T-helper 2 cell treated with Interferon-gamma antibody and Interleukin-4, amounts not matched to agents 5 μg/mL and 100 μg/mL, for 36 hours (primary cell): ENCODE data around the gene NFRKB.

Experiments
- DNase-seq: peaks from one replicate; pipeline ENCODE4 v3.0.0; 2021; ENCODE audit warnings: low spot score
- H3K27ac Mint-ChIP-seq: one replicate; pipeline ENCODE4 v1.8.0; 2021; ENCODE audit warnings: mild to moderate bottlenecking, mixed read lengths
- H3K27me3 Mint-ChIP-seq: one replicate; pipeline ENCODE4 v1.8.0; 2021; ENCODE audit warnings: low read depth, mixed read lengths
- H3K36me3 Mint-ChIP-seq: one replicate; pipeline ENCODE4 v1.8.0; 2021; ENCODE audit warnings: low read depth, mixed read lengths
- H3K4me1 Mint-ChIP-seq: one replicate; pipeline ENCODE4 v1.8.0; 2021; ENCODE audit warnings: low read depth, mixed read lengths
- H3K4me3 Mint-ChIP-seq: one replicate; pipeline ENCODE4 v1.8.0; 2022; ENCODE audit warnings: mild to moderate bottlenecking, moderate library complexity, mixed read lengths
- H3K9me3 Mint-ChIP-seq: one replicate; pipeline ENCODE4 v1.8.0; 2021; ENCODE audit warnings: mixed read lengths

The NFRKB gene

DNA sequence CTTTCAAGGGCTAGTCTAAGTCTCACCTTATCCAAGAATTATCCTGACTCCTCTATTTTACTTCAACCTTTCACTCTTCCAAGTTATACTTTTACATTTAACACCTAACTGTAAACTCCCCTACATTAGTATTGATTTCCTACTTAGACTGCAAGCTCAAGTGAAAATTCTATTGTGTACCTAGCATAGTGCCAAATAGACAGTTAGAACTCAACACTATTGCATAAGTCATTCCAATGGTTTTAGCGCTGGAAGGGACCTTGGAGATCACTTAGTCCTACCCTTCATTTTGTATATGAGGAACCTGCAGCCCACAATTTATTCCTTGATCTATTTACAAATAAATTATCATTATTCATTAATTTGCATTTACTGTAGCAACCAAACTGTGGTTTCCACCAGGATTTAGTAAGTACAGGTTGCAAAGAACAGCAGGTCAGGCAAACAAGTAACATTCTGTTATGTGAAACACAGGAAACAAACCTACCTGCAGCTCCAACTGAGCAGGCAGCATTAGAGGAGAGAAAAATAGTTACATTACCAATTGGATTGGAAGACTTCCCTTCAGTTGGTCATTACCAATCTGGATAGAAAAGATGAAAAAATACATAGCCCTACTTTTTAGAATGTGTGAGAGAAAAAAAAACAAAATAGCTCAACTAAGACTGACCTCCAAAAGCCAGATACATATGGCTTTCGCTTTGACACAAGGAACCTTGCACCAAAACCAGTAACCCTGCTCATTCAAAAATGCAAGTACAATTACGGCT is 33.7 kb upstream of the NFRKB start:
- H3K4me3 Mint-ChIP-seq, result no peak overlapping the region
- DNase-seq, result no peak
- H3K27me3 Mint-ChIP-seq, result no peaks in the 10 kb centered on the region
- peaks cover 4% of the 10 kb centered on the region for H3K36me3 Mint-ChIP-seq
- no peaks in the 10 kb centered on the region for H3K9me3 Mint-ChIP-seq
- no peak overlapping the region for H3K27ac Mint-ChIP-seq
- H3K4me1 Mint-ChIP-seq, result no peaks in the 10 kb centered on the region

DNA sequence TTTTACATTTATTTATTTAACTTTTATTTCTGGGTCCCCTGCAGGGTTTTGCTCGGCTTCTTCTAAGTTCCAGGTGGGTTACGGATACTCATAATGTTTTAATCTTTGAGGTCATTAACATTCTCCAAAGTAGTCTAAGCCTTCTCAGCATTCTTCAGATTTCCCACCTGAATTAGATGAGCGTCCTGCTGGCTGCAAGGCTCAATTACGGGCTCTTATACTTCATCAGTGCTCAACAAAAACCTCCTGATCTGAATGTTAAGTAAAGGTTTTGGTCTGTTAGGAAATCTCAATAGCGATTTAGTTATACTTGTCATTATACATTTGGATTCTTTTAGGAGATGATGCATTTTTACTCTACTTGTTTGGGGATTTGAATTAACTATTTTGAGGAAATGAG is 27.3 kb upstream of the NFRKB start:
- H3K4me3 Mint-ChIP-seq, result no peak overlapping the region
- H3K27ac Mint-ChIP-seq, result no peak overlapping the region
- peaks cover 7% of the 10 kb centered on the region for H3K36me3 Mint-ChIP-seq
- no peaks in the 10 kb centered on the region for H3K9me3 Mint-ChIP-seq
- H3K4me1 Mint-ChIP-seq, result peaks cover 7% of the 10 kb centered on the region
- H3K27me3 Mint-ChIP-seq, result no peaks in the 10 kb centered on the region
- DNase-seq, result no peak

DNA sequence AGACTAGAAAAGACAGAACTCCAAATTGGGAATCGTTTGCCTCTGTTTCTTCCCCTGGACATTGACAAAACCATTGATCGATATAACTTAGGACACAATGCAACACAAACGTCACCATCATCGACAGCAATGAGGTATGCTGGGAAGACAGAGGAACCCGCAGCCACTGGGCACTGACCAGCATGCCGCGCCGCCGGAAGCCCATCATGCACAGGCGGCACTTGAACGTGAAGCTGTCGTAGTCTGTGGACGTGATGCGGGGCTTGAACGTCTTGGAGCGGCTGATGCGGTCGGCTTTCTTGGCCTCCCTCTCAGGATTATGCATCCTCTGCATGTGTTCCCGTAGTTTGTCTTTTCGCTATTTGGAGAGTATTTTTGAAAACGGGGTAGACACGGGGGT is 23.0 kb upstream of the NFRKB start:
- Mint-ChIP-seq H3K27me3 (no peaks in the 10 kb centered on the region), H3K9me3 (no peaks in the 10 kb centered on the region), H3K27ac (no peak overlapping the region), H3K4me1 (peaks cover 6% of the 10 kb centered on the region), H3K4me3 (no peak overlapping the region), H3K36me3 (peaks cover 8% of the 10 kb centered on the region)
- no peak for DNase-seq

DNA sequence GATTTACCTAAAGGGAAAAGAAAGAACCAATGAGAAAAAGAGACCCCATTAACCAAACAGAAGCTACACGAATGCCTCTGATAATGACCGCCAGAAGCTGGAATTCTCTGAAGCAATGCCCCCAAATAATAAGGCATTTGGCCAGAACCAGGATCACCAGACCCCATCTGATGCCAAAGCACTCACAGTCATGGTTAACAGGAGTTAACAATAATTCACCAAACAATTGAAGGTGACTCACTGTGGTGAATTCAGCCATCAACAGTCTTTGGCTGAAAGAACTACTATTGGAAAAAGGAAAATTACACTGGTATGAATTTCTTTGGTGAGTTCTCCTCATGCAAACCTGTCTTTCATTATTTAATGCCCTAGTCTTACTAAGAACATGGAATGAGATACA is 21.9 kb upstream of the NFRKB start:
- no peak overlapping the region for H3K4me3 Mint-ChIP-seq
- peaks cover 11% of the 10 kb centered on the region for H3K36me3 Mint-ChIP-seq
- H3K27me3 Mint-ChIP-seq, result no peaks in the 10 kb centered on the region
- no peaks in the 10 kb centered on the region for H3K9me3 Mint-ChIP-seq
- no peak overlapping the region for H3K27ac Mint-ChIP-seq
- no peak for DNase-seq
- peaks cover 6% of the 10 kb centered on the region for H3K4me1 Mint-ChIP-seq

DNA sequence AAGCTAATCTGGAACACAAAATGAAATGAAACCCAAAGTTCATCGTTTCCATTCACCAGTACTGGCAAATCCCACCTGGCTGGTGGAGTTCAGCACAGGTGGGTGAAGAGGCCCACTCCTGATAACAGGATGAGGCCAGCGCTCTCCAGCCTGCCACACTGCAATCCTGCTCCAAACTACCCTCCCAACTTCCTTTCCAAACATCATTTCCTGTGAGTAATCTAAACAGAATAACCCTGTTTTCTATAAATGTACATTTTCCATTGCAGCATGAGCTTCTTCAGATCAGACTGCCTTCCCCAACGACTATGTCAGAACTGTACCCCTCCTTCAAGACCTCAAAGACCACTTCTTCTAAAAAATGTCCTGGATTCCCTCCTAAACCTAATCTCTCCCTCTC is 15.9 kb upstream of the NFRKB start:
- Mint-ChIP-seq H3K4me3 (no peak overlapping the region), H3K27ac (peak overlapping the region; percentile 56), H3K9me3 (no peaks in the 10 kb centered on the region), H3K36me3 (peaks cover 21% of the 10 kb centered on the region), H3K4me1 (peaks cover 5% of the 10 kb centered on the region), H3K27me3 (no peaks in the 10 kb centered on the region)
- DNase-seq, result no peak

DNA sequence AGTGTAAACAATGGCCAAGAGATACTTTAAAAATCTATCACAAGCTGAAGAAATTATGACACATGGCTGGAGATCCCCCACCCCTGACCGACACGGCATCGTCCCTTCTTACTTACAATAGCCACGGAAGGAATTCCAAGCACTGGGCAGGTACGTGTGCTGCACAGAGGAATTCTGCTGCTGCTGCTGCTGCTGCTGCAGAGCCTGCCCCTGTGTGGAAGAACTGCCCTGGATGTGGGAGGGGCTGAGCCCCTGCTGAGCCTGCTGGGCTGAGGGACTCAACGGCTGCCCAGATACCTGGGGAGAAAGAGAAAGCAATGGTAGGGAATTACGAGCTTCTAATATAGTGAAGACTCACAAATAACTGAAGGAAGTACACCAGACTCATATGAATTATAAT is 15.0 kb upstream of the NFRKB start:
- peaks cover 23% of the 10 kb centered on the region for H3K36me3 Mint-ChIP-seq
- H3K4me1 Mint-ChIP-seq, result peaks cover 5% of the 10 kb centered on the region

DNA sequence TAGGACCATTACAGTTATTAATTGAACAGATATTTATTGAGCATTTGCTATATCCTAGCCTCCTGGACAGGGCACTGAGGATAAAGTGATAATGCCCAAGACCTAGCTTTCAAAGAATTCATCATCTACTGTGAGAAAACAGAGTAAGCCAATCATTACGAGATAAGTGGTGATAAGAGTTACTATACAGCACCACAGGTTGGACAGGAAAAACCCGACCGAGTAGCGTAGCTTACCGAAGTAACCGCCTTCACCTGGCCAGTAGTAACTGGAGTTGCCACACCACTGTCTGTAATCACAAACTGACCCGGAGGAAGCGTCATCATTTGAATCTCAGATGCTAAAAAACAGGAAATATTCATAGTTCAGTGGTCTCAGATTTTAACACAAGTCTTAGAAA is 10.0 kb upstream of the NFRKB start:
- H3K36me3 Mint-ChIP-seq, result peaks cover 21% of the 10 kb centered on the region
- no peaks in the 10 kb centered on the region for H3K27me3 Mint-ChIP-seq
- no peaks in the 10 kb centered on the region for H3K4me1 Mint-ChIP-seq
- no peak overlapping the region for H3K4me3 Mint-ChIP-seq
- no peak overlapping the region for H3K27ac Mint-ChIP-seq
- no peaks in the 10 kb centered on the region for H3K9me3 Mint-ChIP-seq
- DNase-seq, result no peak

More for the DNA sequence above, 15.0 kb upstream of the NFRKB start:
- no peaks in the 10 kb centered on the region for H3K9me3 Mint-ChIP-seq
- H3K27me3 Mint-ChIP-seq, result no peaks in the 10 kb centered on the region
- no peak for DNase-seq
- no peak overlapping the region for H3K4me3 Mint-ChIP-seq
- no peak overlapping the region for H3K27ac Mint-ChIP-seq

DNA sequence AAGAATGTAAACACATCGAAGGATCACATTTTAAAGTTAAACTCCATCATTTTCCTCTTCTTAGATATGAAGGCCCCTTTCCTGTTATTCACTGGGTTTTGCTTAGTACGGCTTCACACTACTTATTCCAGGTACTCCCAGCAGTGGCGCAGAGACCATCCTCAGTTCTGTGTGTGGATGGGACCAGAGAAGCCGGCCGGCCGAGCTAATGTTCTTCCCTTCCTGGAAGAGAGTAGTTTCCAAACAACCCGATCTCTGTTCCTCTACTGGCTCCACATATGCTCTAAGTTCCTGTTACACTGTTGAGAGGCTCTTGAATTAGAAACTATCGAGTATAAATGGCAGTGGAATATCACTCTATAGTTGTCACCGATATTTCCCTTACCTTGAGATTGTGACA is 684 bp upstream of the NFRKB start:
- peaks cover 27% of the 10 kb centered on the region for H3K36me3 Mint-ChIP-seq
- peak overlapping the region; percentile 60 for H3K27ac Mint-ChIP-seq
- H3K27me3 Mint-ChIP-seq, result no peaks in the 10 kb centered on the region
- DNase-seq, result no peak
- H3K4me3 Mint-ChIP-seq, result peak overlapping the region; percentile 83
- H3K9me3 Mint-ChIP-seq, result no peaks in the 10 kb centered on the region
- H3K4me1 Mint-ChIP-seq, result peaks cover 23% of the 10 kb centered on the region

DNA sequence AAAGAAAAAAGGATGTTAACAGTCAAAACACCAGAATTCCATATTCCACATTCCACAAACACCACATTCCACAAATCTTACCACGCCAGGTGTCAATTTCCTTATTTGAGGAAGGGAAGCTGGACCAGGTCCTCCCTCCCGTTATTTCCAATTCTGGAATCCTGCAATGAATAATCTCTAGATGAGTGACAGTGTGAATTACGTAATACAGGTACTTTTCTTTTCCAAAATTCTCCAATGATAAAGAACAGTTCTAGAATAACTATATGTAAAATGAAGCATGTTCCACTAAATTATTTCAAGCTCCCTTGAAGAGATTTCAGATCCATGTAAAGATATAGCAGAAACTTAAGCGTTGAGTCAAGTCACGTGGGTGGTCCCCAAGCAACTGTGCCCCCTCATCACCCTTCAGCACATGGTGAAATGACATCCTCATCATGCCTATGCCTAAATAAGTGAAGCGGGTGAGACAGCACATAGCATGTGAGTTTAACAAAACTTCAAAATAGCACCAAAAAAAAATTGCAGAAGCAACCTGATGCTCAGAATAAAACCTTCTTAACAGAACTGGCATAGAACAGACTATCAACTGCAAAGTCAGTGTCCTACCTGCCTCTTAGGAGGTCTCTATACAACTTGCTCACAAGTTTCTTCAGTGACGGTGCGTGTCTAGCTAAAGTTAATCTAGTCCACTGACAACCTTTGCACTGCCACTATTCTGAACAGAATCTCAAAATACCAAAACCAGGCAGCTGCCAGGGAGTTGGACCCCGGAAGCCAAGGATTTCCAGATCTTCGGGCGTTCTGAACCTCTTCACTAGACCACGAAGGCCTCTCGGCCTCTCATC is 876 bp downstream of the NFRKB start:
- peak; percentile 17 for DNase-seq
- Mint-ChIP-seq H3K36me3 (peaks cover 33% of the 10 kb centered on the region), H3K27me3 (no peaks in the 10 kb centered on the region), H3K9me3 (no peaks in the 10 kb centered on the region), H3K4me1 (peaks cover 25% of the 10 kb centered on the region), H3K4me3 (peak overlapping the region; percentile 93), H3K27ac (peak overlapping the region; percentile 86)

DNA sequence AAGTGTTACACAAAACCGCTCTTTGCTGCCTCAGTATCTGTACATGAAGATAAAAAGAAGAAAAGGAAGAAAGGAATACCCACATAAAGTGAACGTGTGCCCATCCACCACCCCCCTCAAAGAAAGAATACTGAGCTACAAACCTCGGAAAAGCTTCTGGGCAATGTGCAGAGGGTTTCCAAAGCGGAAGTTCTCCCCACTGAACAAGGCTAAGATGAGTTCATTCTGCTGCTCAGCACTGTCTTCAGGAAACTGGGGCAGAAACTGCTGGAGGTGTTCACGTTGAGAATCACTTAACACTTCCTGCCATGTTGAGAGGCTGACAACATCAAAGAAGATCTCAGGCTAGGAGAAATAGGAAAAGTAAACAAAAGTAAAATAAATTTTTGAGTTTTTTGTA is 6.9 kb downstream of the NFRKB start:
- H3K4me3 Mint-ChIP-seq, result peak overlapping the region; percentile 44
- H3K4me1 Mint-ChIP-seq, result peaks cover 17% of the 10 kb centered on the region
- peaks cover 70% of the 10 kb centered on the region for H3K36me3 Mint-ChIP-seq
- no peaks in the 10 kb centered on the region for H3K9me3 Mint-ChIP-seq
- peak overlapping the region; percentile 73 for H3K27ac Mint-ChIP-seq
- DNase-seq, result peak; percentile 11
- no peaks in the 10 kb centered on the region for H3K27me3 Mint-ChIP-seq

DNA sequence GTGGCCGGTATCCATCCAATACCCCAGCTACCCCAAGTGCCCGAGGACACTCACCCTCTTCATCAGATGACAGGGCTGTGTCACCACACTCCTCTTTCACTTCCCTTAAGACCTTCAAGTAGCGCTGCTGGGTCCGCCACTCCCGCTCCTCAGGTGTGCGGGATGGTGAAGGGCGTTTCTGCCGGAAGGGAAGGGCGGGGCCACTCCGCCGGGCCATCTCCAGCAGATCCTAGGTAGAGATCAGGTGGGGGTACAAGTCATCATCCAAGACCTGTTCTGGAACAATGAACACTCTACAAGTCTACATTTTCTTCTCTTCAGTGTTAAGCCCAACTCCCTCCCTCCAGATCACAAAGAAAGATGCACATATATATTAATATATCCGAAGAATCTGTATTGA is 10.0 kb downstream of the NFRKB start:
- H3K27ac Mint-ChIP-seq, result no peak overlapping the region
- DNase-seq, result no peak
- H3K36me3 Mint-ChIP-seq, result peaks cover 74% of the 10 kb centered on the region
- no peak overlapping the region for H3K4me3 Mint-ChIP-seq
- H3K27me3 Mint-ChIP-seq, result no peaks in the 10 kb centered on the region
- H3K9me3 Mint-ChIP-seq, result no peaks in the 10 kb centered on the region
- peaks cover 10% of the 10 kb centered on the region for H3K4me1 Mint-ChIP-seq

DNA sequence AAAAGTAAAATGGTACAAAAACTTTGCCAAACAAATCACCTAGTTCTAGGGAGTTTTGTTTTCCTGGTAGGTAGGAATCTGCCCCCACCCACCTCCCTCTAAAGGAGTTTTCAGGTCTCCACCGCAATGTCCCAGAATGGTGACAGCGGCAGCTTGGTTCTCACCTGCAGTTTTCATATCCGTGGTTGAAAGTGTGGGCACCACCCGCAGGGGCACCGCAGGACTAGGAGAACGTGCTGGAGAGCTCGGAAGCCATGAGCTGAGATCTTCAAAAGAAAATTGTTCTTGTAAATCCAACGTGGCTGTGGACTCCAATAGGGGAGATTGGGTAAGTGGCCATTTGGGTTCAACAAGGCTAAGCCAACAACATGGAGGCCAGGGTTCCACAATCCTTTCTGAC is 10.8 kb downstream of the NFRKB start:
- Mint-ChIP-seq H3K36me3 (peaks cover 72% of the 10 kb centered on the region), H3K9me3 (no peaks in the 10 kb centered on the region), H3K4me3 (no peak overlapping the region), H3K27me3 (no peaks in the 10 kb centered on the region), H3K4me1 (peaks cover 9% of the 10 kb centered on the region), H3K27ac (no peak overlapping the region)
- no peak for DNase-seq

DNA sequence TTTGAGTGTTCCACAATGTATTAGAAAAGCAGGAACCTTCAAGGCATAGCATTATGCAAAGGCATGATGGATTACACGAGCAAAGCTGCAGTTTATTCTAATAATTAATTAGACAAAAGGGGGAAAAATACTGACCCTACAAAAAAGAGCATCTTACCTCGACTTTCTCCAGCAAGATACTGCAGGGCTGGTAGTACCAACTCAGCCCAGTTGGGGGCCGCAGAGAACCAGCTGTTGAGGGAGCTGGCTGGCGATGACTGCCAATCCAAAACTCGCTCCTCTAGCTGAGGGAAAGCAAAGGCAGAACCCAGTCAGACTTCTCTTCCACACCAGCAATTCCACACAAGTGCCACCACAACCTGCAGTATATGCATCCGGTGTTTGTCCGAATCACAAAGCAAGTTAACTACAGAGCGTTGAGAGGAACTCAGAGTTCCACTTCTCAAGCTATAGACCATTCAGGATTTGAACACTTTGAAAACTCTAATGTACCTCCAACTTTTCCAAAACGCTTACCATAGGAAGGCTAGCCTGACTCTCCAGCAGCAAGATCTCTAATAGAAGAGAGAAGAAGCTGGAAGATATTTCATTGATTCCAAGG is 13.7 kb downstream of the NFRKB start:
- Mint-ChIP-seq H3K4me3 (no peak overlapping the region), H3K4me1 (no peaks in the 10 kb centered on the region), H3K27ac (no peak overlapping the region), H3K9me3 (no peaks in the 10 kb centered on the region), H3K27me3 (no peaks in the 10 kb centered on the region), H3K36me3 (peaks cover 71% of the 10 kb centered on the region)
- no peak for DNase-seq

DNA sequence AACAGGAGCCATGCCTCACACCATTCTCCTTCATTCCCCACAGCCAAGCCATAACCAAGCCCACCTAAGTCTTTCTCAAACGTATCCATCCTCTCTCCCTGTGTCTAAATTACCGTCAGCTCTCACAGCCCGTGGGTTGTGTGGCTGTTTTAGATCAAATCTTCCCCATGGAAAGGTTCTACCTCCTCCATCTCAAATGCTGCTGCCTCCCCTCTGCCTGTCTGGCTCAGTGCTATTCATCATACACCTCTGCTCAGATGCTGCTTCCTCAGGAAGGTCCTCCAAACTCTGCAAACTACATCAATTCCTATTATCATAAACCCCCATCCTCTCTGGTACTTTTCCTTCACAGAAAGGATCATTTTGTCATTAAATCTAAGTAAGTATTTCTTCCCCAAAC is 15.1 kb downstream of the NFRKB start:
- H3K36me3 Mint-ChIP-seq, result peaks cover 77% of the 10 kb centered on the region
- H3K27me3 Mint-ChIP-seq, result no peaks in the 10 kb centered on the region
- no peaks in the 10 kb centered on the region for H3K9me3 Mint-ChIP-seq
- H3K27ac Mint-ChIP-seq, result no peak overlapping the region
- no peak overlapping the region for H3K4me3 Mint-ChIP-seq
- no peaks in the 10 kb centered on the region for H3K4me1 Mint-ChIP-seq
- no peak for DNase-seq
